GM21576 (cell line): ENCODE data around the gene NDUFB3.
"Not testable (repeated sequence)": the region's sequence is repeated elsewhere in the genome, so short reads cannot be mapped to it uniquely, and the experiment has no call there.

Experiments
- ATAC-seq: cut with Tn5 transposase; IDR thresholded peaks from one replicate; pipeline ENCODE4 v1.9.1; 2021; ENCODE audit warnings: mild to moderate bottlenecking, moderate library complexity; ENCODE audit not compliant: unreplicated experiment

NDUFB3 gene

GRCh38 chr2:201071479-201072200 is at the start of gene NDUFB3, which contains the start of gene HYCC2:
NDUFB3 (plus strand) TSS chr2:201072001; CDS start chr2:201078883, 6,882 bp downstream.
HYCC2 (minus strand) TSS chr2:201071671; CDS start chr2:201024009, 47,662 bp downstream.
- peak; percentile 98 for ATAC-seq

GRCh38 chr2:201024518-201024917 is 47.3 kb upstream of the NDUFB3 start:
- ATAC-seq = no peak

GRCh38 chr2:201034355-201034754 is 37.4 kb upstream of the NDUFB3 start:
- ATAC-seq = not testable (repeated sequence)

- ATAC-seq = not testable (repeated sequence)
These were observed 33.4 kb upstream of the NDUFB3 start for GRCh38 chr2:201038361-201038760.

- no peak for ATAC-seq
These were observed 32.9 kb upstream of the NDUFB3 start for GRCh38 chr2:201038855-201039254.

- no peak for ATAC-seq
These were observed 30.8 kb upstream of the NDUFB3 start for GRCh38 chr2:201040867-201041628.

- ATAC-seq = not testable (repeated sequence)
These were observed 29.4 kb upstream of the NDUFB3 start for GRCh38 chr2:201042451-201042850.

GRCh38 chr2:201043050-201043449 is 28.8 kb upstream of the NDUFB3 start:
- not testable (repeated sequence) for ATAC-seq

GRCh38 chr2:201046881-201047280 is 24.9 kb upstream of the NDUFB3 start:
- no peak for ATAC-seq

GRCh38 chr2:201049455-201049854 is 22.3 kb upstream of the NDUFB3 start:
- no peak for ATAC-seq

- ATAC-seq = no peak
These were observed 14.7 kb upstream of the NDUFB3 start for GRCh38 chr2:201057087-201057521.

- no peak for ATAC-seq
These were observed 14.0 kb upstream of the NDUFB3 start for GRCh38 chr2:201057715-201058248.

- no peak for ATAC-seq
These were observed 12.9 kb upstream of the NDUFB3 start for GRCh38 chr2:201058914-201059313.

- ATAC-seq = no peak
These were observed 11.6 kb upstream of the NDUFB3 start for GRCh38 chr2:201059961-201060755.

- not testable (repeated sequence) for ATAC-seq
These were observed 8.3 kb upstream of the NDUFB3 start for GRCh38 chr2:201063516-201063915.

- ATAC-seq = no peak
These were observed 6.9 kb upstream of the NDUFB3 start for GRCh38 chr2:201064797-201065329.

- ATAC-seq = peak; percentile 18
These were observed 788 bp upstream of the NDUFB3 start for GRCh38 chr2:201070948-201071478.

GRCh38 chr2:201072201-201072530 is 365 bp downstream of the NDUFB3 start:
- peak; percentile 4 for ATAC-seq

GRCh38 chr2:201073071-201073470 is 1.3 kb downstream of the NDUFB3 start:
- no peak for ATAC-seq

GRCh38 chr2:201074996-201075395 is 3.2 kb downstream of the NDUFB3 start:
- no peak for ATAC-seq
